HepG2 (cell line): ENCODE measurements around the gene COMP. TPM values are rescaled to one million over a fixed set of nuclear protein-coding genes. Genes with fewer than 3 reads are reported as not detected.

Source experiments
- ATAC-seq: fragments of 200-7000 bp; cut with Tn5 transposase; 3 replicates; pipeline ENCODE4 v1.9.1; 2020; ENCODE audit warnings: mild to moderate bottlenecking, moderate library complexity
- BruUV-seq: library from RNA; stranded (reverse); fragments of 400-500 nt; replicated peaks from 2 replicates; lab custom pipeline; 2021; lab: Mats Ljungman, UMichigan
- CTCF ChIA-PET: fragments of 300-600 bp; formaldehyde crosslinking; extraction: SDS; loops from one replicate; lab custom pipeline; 2021; ENCODE audit warnings: low total read pairs, inconsistent platforms, low intra/inter-chr PET ratio; lab: Yijun Ruan, JAX
- POLR2A ChIA-PET: fragments of 350-600 bp; sonication (Branson Sonifier 250); formaldehyde crosslinking; loops from one replicate; lab custom pipeline; 2020; ENCODE audit warnings: antibody characterized with exemption, inconsistent platforms; lab: Yijun Ruan, JAX
- DNase-seq: peaks from one replicate; pipeline ENCODE4 v3.0.0-alpha.2; 2015; ENCODE audit warnings: low spot score
- FAIRE-seq: peaks from 3 replicates; lab custom pipeline; 2011; peaks lifted over from hg19 to GRCh38; lab: Jason Lieb, UNC
- H2AFZ ChIP-seq: one replicate; pipeline ENCODE4 v1.6.1; 2011; ENCODE audit warnings: low read length, inconsistent platforms
- H3K27ac ChIP-seq: fragments of 300-600 bp; 3 replicates; pipeline ENCODE4 v1.8.0; 2011; ENCODE audit warnings: mixed run types, mild to moderate bottlenecking, mixed read lengths, low read length, inconsistent platforms; ENCODE audit not compliant: insufficient read depth; ENCODE audit errors: extremely low read length
- H3K27me3 ChIP-seq, 2 experiments: fragments of 200-600 bp in 1 of 2; 2 replicates in 1 of 2; 3 replicates in 1 of 2; pipeline versions ENCODE4 v1.6.0 to v1.8.0; 2011; ENCODE audit warnings: low read length in 2 of 2, mild to moderate bottlenecking in 2 of 2, moderate library complexity in 2 of 2, inconsistent platforms in 1 of 2; ENCODE audit not compliant: insufficient read depth in 2 of 2, control insufficient read depth in 1 of 2
- H3K36me3 ChIP-seq, 2 experiments: fragments of 200-600 bp in 1 of 2; replicated peaks in 1 of 2; 2 replicates in 1 of 2; 3 replicates in 1 of 2; pipeline versions ENCODE4 v1.5.1 to v1.8.0; 2011; ENCODE audit warnings: low read length in 2 of 2, inconsistent platforms in 1 of 2; ENCODE audit not compliant: insufficient read depth in 2 of 2, control insufficient read depth in 1 of 2
- H3K4me1 ChIP-seq: 2 replicates; pipeline ENCODE4 v1.5.1; 2012; ENCODE audit warnings: low read length, inconsistent platforms; ENCODE audit not compliant: insufficient read depth
- H3K4me2 ChIP-seq: 2 replicates; pipeline ENCODE4 v1.6.0; 2011; ENCODE audit warnings: low read depth, low read length, inconsistent platforms
- H3K4me3 ChIP-seq, 3 experiments: fragments of 200-600 bp in 1 of 3; sonication (generic), shearing (Covaris generic) in 1 of 3; replicated peaks in 1 of 3; 2 replicates each; pipeline ENCODE4 v1.5.1; 2011 to 2016; ENCODE audit warnings: low read length in 3 of 3, inconsistent platforms in 2 of 3, low read depth in 2 of 3, mild to moderate bottlenecking in 2 of 3, control low read depth in 1 of 3, mixed read lengths in 1 of 3; ENCODE audit not compliant: insufficient read depth in 1 of 3
- H3K79me2 ChIP-seq: one replicate; pipeline ENCODE4 v1.6.1; 2011; ENCODE audit warnings: low read length, inconsistent platforms; ENCODE audit not compliant: insufficient read depth
- H3K9ac ChIP-seq: 2 replicates; pipeline ENCODE4 v1.6.0; 2011; ENCODE audit warnings: mild to moderate bottlenecking, low read depth, low read length, inconsistent platforms; ENCODE audit not compliant: insufficient read depth
- H3K9me3 ChIP-seq: 2 replicates; pipeline ENCODE4 v1.5.1; 2012; ENCODE audit warnings: mild to moderate bottlenecking, low read length
- H4K20me1 ChIP-seq: 2 replicates; pipeline ENCODE4 v1.6.0; 2011; ENCODE audit warnings: inconsistent platforms, mild to moderate bottlenecking, low read length, moderate library complexity; ENCODE audit not compliant: insufficient read depth
- EED ChIP-seq: sonication (generic); formaldehyde crosslinking; IDR thresholded peaks from 2 replicates; pipeline ENCODE4 v1.5.0; 2020; ENCODE audit warnings: mild to moderate bottlenecking, missing genetic modification reagents
- GATAD1 ChIP-seq: IDR thresholded peaks from 2 replicates; pipeline ENCODE4 v1.6.1; 2016; ENCODE audit warnings: missing genetic modification reagents, missing compliant biosample characterization
- GATAD2A ChIP-seq: IDR thresholded peaks from 2 replicates; pipeline ENCODE4 v1.6.1; 2016
- MTF2 ChIP-seq: sonication (generic); formaldehyde crosslinking; IDR thresholded peaks from 2 replicates; pipeline ENCODE4 v1.5.0; 2020; ENCODE audit warnings: missing genetic modification reagents, borderline replicate concordance
- NFE2L2 ChIP-seq: fragments of 150-350 bp; IDR thresholded peaks from 2 replicates; pipeline ENCODE4 v1.6.1; 2014; ENCODE audit warnings: low read length
- POLR2AphosphoS2 ChIP-seq: IDR thresholded peaks from 2 replicates; pipeline ENCODE4 v1.6.1; 2011; ENCODE audit warnings: low read depth, low read length, improper control_type of control experiment
- SAFB2 ChIP-seq: sonication (generic); formaldehyde crosslinking; IDR thresholded peaks from 2 replicates; pipeline ENCODE4 v1.5.1; 2020; ENCODE audit warnings: missing genetic modification reagents, low read depth, mild to moderate bottlenecking, borderline replicate concordance
- SKI ChIP-seq: fragments of 450-650 bp; IDR thresholded peaks from one replicate; pipeline ENCODE4 v1.6.1; 2018; ENCODE audit warnings: mild to moderate bottlenecking; ENCODE audit not compliant: partially characterized antibody
- SNAPC4 ChIP-seq: sonication (generic); formaldehyde crosslinking; IDR thresholded peaks from 2 replicates; pipeline ENCODE4 v1.4.0; 2020; ENCODE audit warnings: mild to moderate bottlenecking, missing genetic modification reagents
- ZFP41 ChIP-seq: sonication (generic); formaldehyde crosslinking; IDR thresholded peaks from 2 replicates; pipeline ENCODE4 v1.4.0; 2020; ENCODE audit warnings: mild to moderate bottlenecking, missing genetic modification reagents, borderline replicate concordance
- ZNF18 ChIP-seq: sonication (generic); formaldehyde crosslinking; IDR thresholded peaks from 2 replicates; pipeline ENCODE4 v1.8.0; 2022; ENCODE audit warnings: mild to moderate bottlenecking, missing genetic modification reagents; ENCODE audit not compliant: insufficient replicate concordance
- ZNF362 ChIP-seq: sonication (generic); formaldehyde crosslinking; IDR thresholded peaks from 2 replicates; pipeline ENCODE4 v1.4.0; 2020; ENCODE audit warnings: missing genetic modification reagents, mild to moderate bottlenecking, borderline replicate concordance
- ZNF484 ChIP-seq: sonication (generic); formaldehyde crosslinking; IDR thresholded peaks from 2 replicates; pipeline ENCODE4 v1.5.1; 2020; ENCODE audit warnings: mild to moderate bottlenecking, low read depth, missing genetic modification reagents, borderline replicate concordance
- WGBS: methylation state at CpG from one replicate; pipeline ENCODE4 v1.1.6; 2017; ENCODE audit warnings: low lambda C conversion rate; 5-methylcytosine and 5-hydroxymethylcytosine counted together
- in situ Hi-C: cut with HindIII; loops from 2 replicates; pipeline ENCODE4 v1.10.0; 2017; ENCODE audit warnings: low pct_unique_long_range_greater_than_20kb; ENCODE audit not compliant: extremely low pct_ligation_motif_present
- intact Hi-C: fragments of 100-400 bp; cut with micrococcal nuclease; formaldehyde crosslinking; loops from one replicate; pipeline ENCODE4 v1.10.0; 2022; ENCODE audit not compliant: unreplicated experiment
- polyA plus RNA-seq, 8 experiments: library from polyadenylated mRNA; depleted of rRNA in 3 of 8; stranded (reverse) in 7 of 8; unstranded in 1 of 8; fragments of >200 nt; fragmentation: Illumina TruSeq in 4 of 8; extraction: Trizol in 4 of 8; gene quantifications; 2 replicates each; pipeline versions ENCODE4 v1.2.1 to v1.2.3, GENCODE V29; 2011 to 2016; ENCODE audit warnings: low read depth in 4 of 8, missing spikeins in 1 of 8, mixed read lengths in 1 of 8; ENCODE audit not compliant: insufficient read depth in 1 of 8
- total RNA-seq, 5 experiments: library from RNA; depleted of rRNA; stranded (reverse); fragments of >200 nt; fragmentation: Illumina TruSeq; extraction: Trizol; gene quantifications; 2 replicates each; pipeline ENCODE4 v1.2.3, GENCODE V29; 2016; ENCODE audit warnings: low read depth in 1 of 5
- TF ChIP-seq, protein P1 (sequence below): sonication (generic); formaldehyde crosslinking; conservative IDR thresholded peaks from 2 replicates; pipeline ENCODE4 v1.4.0; 2020; ENCODE audit warnings: missing genetic modification reagents
- TF ChIP-seq, protein P2 (sequence below): sonication (generic); formaldehyde crosslinking; IDR thresholded peaks from 2 replicates; pipeline ENCODE4 v1.5.0; 2020; ENCODE audit warnings: missing genetic modification reagents, mild to moderate bottlenecking, borderline replicate concordance

The COMP gene
- total and polyA plus RNA-seq, 2 of the 13 experiments (the other 11 are each of a cell fraction or from before 2014, with no cell fraction given), result 0.04 to 0.13 TPM

GRCh38 chr19:18833141-18833476 lies 42.0 kb upstream of the COMP start:
- peaks cover 56% of the 10 kb centered on the region for H3K4me1 ChIP-seq
- H4K20me1 ChIP-seq, result peaks cover 44% of the 10 kb centered on the region
- WGBS, result under 1% methylated on average over 8 of the region's 9 CpGs
- FAIRE-seq (no peak), ATAC-seq (no peak), DNase-seq (no peak)
- peak overlapping the region; percentile 74 to 80 (median 80) for H3K4me3 ChIP-seq
- no TSS peak for BruUV-seq
- ChIA-PET POLR2A (interaction anchor here (1.2 to 2.4 kb wide), 3 partner anchors 8 to 275 kb away, joined by 3 to 23 read pairs (median 10); no protein-coding TSS in a partner anchor), CTCF (no interaction called here)
- H3K27me3 ChIP-seq, result peaks cover 0 to 1% of the 10 kb centered on the region in 2 experiments; a peak in 1 of 5 replicates
- intact Hi-C loops, result loop anchor here (5.0 kb wide), 1 partner anchor 36 kb away; no protein-coding TSS in a partner anchor
- H3K9me3 ChIP-seq, result no peaks in the 10 kb centered on the region
- H3K4me2 ChIP-seq, result peak overlapping the region; percentile 95
- peaks cover 0 to 25% of the 10 kb centered on the region in 2 experiments; a peak in 3 of 5 replicates for H3K36me3 ChIP-seq
- peak overlapping the region; percentile 96 for H3K9ac ChIP-seq
- no peak overlapping the region for H2AFZ ChIP-seq
- H3K79me2 ChIP-seq, result peaks cover 62% of the 10 kb centered on the region
- H3K27ac ChIP-seq, result peak overlapping the region; percentile 75
- in situ Hi-C loops, result no loop called here
- TF ChIP-seq ZNF18 (CRISPR knock-in tag) (no peak), SAFB2 (CRISPR knock-in tag) (no peak), ZNF484 (CRISPR knock-in tag) (no peak), NFE2L2 (no peak), GATAD2A (CRISPR knock-in tag) (no peak), MTF2 (no peak), ZFP41 (no peak), EED (CRISPR knock-in tag) (no peak), ZNF362 (no peak), POLR2AphosphoS2 (no peak), SNAPC4 (CRISPR knock-in tag) (no peak), SKI (no peak), GATAD1 (CRISPR knock-in tag) (0 out of 2 replicates have a peak, but pooled peaks have one; percentile 3)
- TF ChIP-seq, protein P1, sequence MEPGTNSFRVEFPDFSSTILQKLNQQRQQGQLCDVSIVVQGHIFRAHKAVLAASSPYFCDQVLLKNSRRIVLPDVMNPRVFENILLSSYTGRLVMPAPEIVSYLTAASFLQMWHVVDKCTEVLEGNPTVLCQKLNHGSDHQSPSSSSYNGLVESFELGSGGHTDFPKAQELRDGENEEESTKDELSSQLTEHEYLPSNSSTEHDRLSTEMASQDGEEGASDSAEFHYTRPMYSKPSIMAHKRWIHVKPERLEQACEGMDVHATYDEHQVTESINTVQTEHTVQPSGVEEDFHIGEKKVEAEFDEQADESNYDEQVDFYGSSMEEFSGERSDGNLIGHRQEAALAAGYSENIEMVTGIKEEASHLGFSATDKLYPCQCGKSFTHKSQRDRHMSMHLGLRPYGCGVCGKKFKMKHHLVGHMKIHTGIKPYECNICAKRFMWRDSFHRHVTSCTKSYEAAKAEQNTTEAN (CRISPR knock-in tag), result no peak
- TF ChIP-seq, protein P2, sequence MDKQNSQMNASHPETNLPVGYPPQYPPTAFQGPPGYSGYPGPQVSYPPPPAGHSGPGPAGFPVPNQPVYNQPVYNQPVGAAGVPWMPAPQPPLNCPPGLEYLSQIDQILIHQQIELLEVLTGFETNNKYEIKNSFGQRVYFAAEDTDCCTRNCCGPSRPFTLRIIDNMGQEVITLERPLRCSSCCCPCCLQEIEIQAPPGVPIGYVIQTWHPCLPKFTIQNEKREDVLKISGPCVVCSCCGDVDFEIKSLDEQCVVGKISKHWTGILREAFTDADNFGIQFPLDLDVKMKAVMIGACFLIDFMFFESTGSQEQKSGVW (CRISPR knock-in tag), result no peak
